H9 (cell line): Measurements from ENCODE around the gene EHD1. TPM values are rescaled to one million over a fixed set of nuclear protein-coding genes. Genes with fewer than 3 reads are reported as not detected.
A peak's percentile ranks its signal among the peaks of the same experiment; 100 is the strongest.

Experiments
- DNase-seq: peaks from one replicate; pipeline ENCODE4 v3.0.0-alpha.2; 2017
- H2AFZ ChIP-seq: one replicate; pipeline ENCODE4 v1.6.1; 2013; ENCODE audit warnings: mild to moderate bottlenecking, low read length, control low read depth, moderate library complexity
- H2AK5ac ChIP-seq: 2 replicates; pipeline ENCODE4 v1.6.1; 2013; ENCODE audit warnings: low read length, control low read depth, mixed read lengths; ENCODE audit not compliant: insufficient read length
- H2BK120ac ChIP-seq: one replicate; pipeline ENCODE4 v1.6.1; 2013; ENCODE audit warnings: low read depth, mild to moderate bottlenecking, low read length, control low read depth, inconsistent platforms; ENCODE audit not compliant: poor library complexity, severe bottlenecking
- H2BK12ac ChIP-seq: 2 replicates; pipeline ENCODE4 v1.6.1; 2013; ENCODE audit warnings: low read length, control low read depth, mixed read lengths, low read depth; ENCODE audit not compliant: insufficient read length
- H2BK15ac ChIP-seq: 2 replicates; pipeline ENCODE4 v1.6.1; 2013; ENCODE audit warnings: low read depth, low read length, control low read depth
- H2BK20ac ChIP-seq: one replicate; pipeline ENCODE4 v1.6.1; 2013; ENCODE audit warnings: low read depth, mild to moderate bottlenecking, low read length, control low read depth, inconsistent platforms; ENCODE audit not compliant: poor library complexity, severe bottlenecking
- H2BK5ac ChIP-seq: 2 replicates; pipeline ENCODE4 v1.6.1; 2013; ENCODE audit warnings: low read length, control low read depth, mixed read lengths; ENCODE audit not compliant: insufficient read length
- H3K14ac ChIP-seq: 2 replicates; pipeline ENCODE4 v1.6.1; 2013; ENCODE audit warnings: low read length, control low read depth; ENCODE audit not compliant: insufficient read depth
- H3K18ac ChIP-seq: 2 replicates; pipeline ENCODE4 v1.6.1; 2013; ENCODE audit warnings: low read depth, mild to moderate bottlenecking, mixed read lengths, low read length, control low read depth; ENCODE audit not compliant: insufficient read length
- H3K23ac ChIP-seq: 2 replicates; pipeline ENCODE4 v1.6.1; 2013; ENCODE audit warnings: low read length, control low read depth, mixed read lengths, low read depth; ENCODE audit not compliant: insufficient read length
- H3K23me2 ChIP-seq: 2 replicates; pipeline ENCODE4 v1.6.1; 2013; ENCODE audit warnings: low read depth, mild to moderate bottlenecking, mixed read lengths, low read length, control low read depth; ENCODE audit not compliant: insufficient read length, poor library complexity, severe bottlenecking
- H3K27ac ChIP-seq: 2 replicates; pipeline ENCODE4 v1.5.1; 2013; ENCODE audit warnings: low read length, control low read depth, mixed read lengths, low read depth; ENCODE audit not compliant: insufficient read length
- H3K27me3 ChIP-seq: 2 replicates; pipeline ENCODE4 v1.6.1; 2013; ENCODE audit warnings: low read length, control low read depth, inconsistent platforms; ENCODE audit not compliant: insufficient read depth
- H3K4ac ChIP-seq: 2 replicates; pipeline ENCODE4 v1.6.1; 2013; ENCODE audit warnings: low read depth, mild to moderate bottlenecking, control low read depth, inconsistent platforms, low read length, moderate library complexity
- H3K4me1 ChIP-seq: 2 replicates; pipeline ENCODE4 v1.6.1; 2013; ENCODE audit warnings: low read length, control low read depth, inconsistent platforms; ENCODE audit not compliant: insufficient read depth
- H3K4me2 ChIP-seq: 2 replicates; pipeline ENCODE4 v1.6.1; 2013; ENCODE audit warnings: low read length, control low read depth, mixed read lengths; ENCODE audit not compliant: insufficient read length, insufficient read depth
- H3K56ac ChIP-seq: 2 replicates; pipeline ENCODE4 v1.6.1; 2013; ENCODE audit warnings: low read depth, mild to moderate bottlenecking, mixed read lengths, low read length, control low read depth; ENCODE audit not compliant: insufficient read length
- H3K79me1 ChIP-seq: 2 replicates; pipeline ENCODE4 v1.6.1; 2013; ENCODE audit warnings: low read depth, mild to moderate bottlenecking, moderate library complexity, low read length, control low read depth, inconsistent platforms; ENCODE audit not compliant: insufficient read depth, poor library complexity, severe bottlenecking
- H3K79me2 ChIP-seq: 2 replicates; pipeline ENCODE4 v1.6.1; 2013; ENCODE audit warnings: low read length, control low read depth, inconsistent platforms; ENCODE audit not compliant: insufficient read depth
- H3K9ac ChIP-seq: 2 replicates; pipeline ENCODE4 v1.6.1; 2013; ENCODE audit warnings: low read length, control low read depth, mixed read lengths; ENCODE audit not compliant: insufficient read length; ENCODE audit errors: extremely low read depth
- H3K9me3 ChIP-seq: one replicate; pipeline ENCODE4 v1.6.1; 2013; ENCODE audit warnings: low read depth, low read length, inconsistent platforms; ENCODE audit not compliant: control insufficient read depth
- H3T11ph ChIP-seq: one replicate; pipeline ENCODE4 v1.6.1; 2013; ENCODE audit warnings: mild to moderate bottlenecking, low read length, control low read depth, inconsistent platforms
- H4K20me1 ChIP-seq: one replicate; pipeline ENCODE4 v1.6.1; 2013; ENCODE audit not compliant: control insufficient read depth, insufficient read length, insufficient read depth
- H4K5ac ChIP-seq: 2 replicates; pipeline ENCODE4 v1.6.1; 2013; ENCODE audit warnings: low read depth, mild to moderate bottlenecking, mixed read lengths, low read length, control low read depth; ENCODE audit not compliant: insufficient read length
- H4K8ac ChIP-seq: replicated peaks from 2 replicates; pipeline ENCODE4 v1.6.1; 2013; ENCODE audit warnings: low read length, control low read depth, mixed read lengths, low read depth; ENCODE audit not compliant: insufficient read length
- H4K91ac ChIP-seq: 2 replicates; pipeline ENCODE4 v1.6.1; 2013; ENCODE audit warnings: low read depth, mild to moderate bottlenecking, moderate library complexity, mixed read lengths, low read length, control low read depth; ENCODE audit not compliant: insufficient read length
- H3K27ac Mint-ChIP-seq, 3 experiments: 2 replicates in 2 of 3; 3 replicates in 1 of 3; pipeline ENCODE4 v1.8.0; 2020 to 2021; ENCODE audit warnings: mixed read lengths in 3 of 3, mild to moderate bottlenecking in 1 of 3, moderate library complexity in 1 of 3
- H3K27me3 Mint-ChIP-seq: 2 replicates; pipeline ENCODE4 v1.8.0; 2021; ENCODE audit warnings: low read depth, mild to moderate bottlenecking, moderate library complexity, mixed read lengths
- H3K36me3 Mint-ChIP-seq, 3 experiments: 2 replicates in 2 of 3; 3 replicates in 1 of 3; pipeline ENCODE4 v1.8.0; 2020 to 2021; ENCODE audit warnings: low read depth in 3 of 3, mixed read lengths in 3 of 3; ENCODE audit not compliant: insufficient read depth in 1 of 3
- H3K4me1 Mint-ChIP-seq, 2 experiments: 2 replicates each; pipeline ENCODE4 v1.8.0; 2020; ENCODE audit warnings: mixed read lengths in 2 of 2
- H3K4me3 Mint-ChIP-seq, 2 experiments: 2 replicates in 1 of 2; 3 replicates in 1 of 2; pipeline ENCODE4 v1.8.0; 2020 to 2021; ENCODE audit warnings: mild to moderate bottlenecking in 2 of 2, mixed read lengths in 2 of 2, moderate library complexity in 1 of 2
- H3K9me3 Mint-ChIP-seq, 2 experiments: 2 replicates in 1 of 2; 3 replicates in 1 of 2; pipeline ENCODE4 v1.8.0; 2020; ENCODE audit warnings: mild to moderate bottlenecking in 2 of 2, mixed read lengths in 2 of 2, moderate library complexity in 1 of 2
- CTCF ChIP-seq: fragments of 200-600 bp; sonication (generic); conservative IDR thresholded peaks from 3 replicates; pipeline ENCODE4 v1.8.0; 2021; ENCODE audit warnings: antibody characterized with exemption, mild to moderate bottlenecking
- WGBS: extraction: QIAGEN DNeasy Blood & Tissue Kit; methylation state at CpG from one replicate; pipeline ENCODE4 v1.1.7; 2013; ENCODE audit warnings: missing lambda C conversion rate, low lambda C conversion rate, mixed read lengths; ENCODE audit not compliant: insufficient read length; ENCODE audit errors: extremely low coverage; 5-methylcytosine and 5-hydroxymethylcytosine counted together
- total RNA-seq: library from RNA; stranded (reverse); gene quantifications from 2 replicates; pipeline ENCODE4 v1.2.1, GENCODE V29; 2021

The EHD1 gene
- total RNA-seq, 1 experiment from 2014 or later, result 31.0 TPM

GRCh38 chr11:64810891-64811272, 67.5 kb downstream of the EHD1 start:
- H3K27me3 ChIP-seq, result no peaks in the 10 kb centered on the region
- H2BK12ac ChIP-seq, result no peak overlapping the region
- peak overlapping the region; percentile 58 for H3K18ac ChIP-seq
- Mint-ChIP-seq H3K9me3 (no peaks in the 10 kb centered on the region; a peak in 1 of 5 replicates), H3K4me1 (peaks cover 6 to 7% of the 10 kb centered on the region in 2 experiments; a peak in 3 of 4 replicates), H3K27me3 (no peaks in the 10 kb centered on the region; the same call in 1 of the 2 replicates), H3K4me3 (peak overlapping the region; percentile 92 to 96), H3K27ac (peak overlapping the region; percentile 61 to 83 (median 62); a peak in 4 of 7 replicates), H3K36me3 (peaks cover 4 to 27% (median 22%) of the 10 kb centered on the region in 3 experiments; a peak in 6 of 7 replicates)
- H3K14ac ChIP-seq, result no peak overlapping the region
- H3K27ac ChIP-seq, result no peak overlapping the region
- H4K8ac ChIP-seq, result no peak overlapping the region
- H4K20me1 ChIP-seq, result no peaks in the 10 kb centered on the region
- no peaks in the 10 kb centered on the region for H3K79me1 ChIP-seq
- no peak overlapping the region for H3K23ac ChIP-seq
- peak overlapping the region; percentile 76 for H3K4me2 ChIP-seq
- H2AK5ac ChIP-seq, result no peak overlapping the region
- TF ChIP-seq CTCF, result no peak
- H3K56ac ChIP-seq, result no peak overlapping the region
- WGBS, result no CpG with 5 or more reads among the region's 17 CpGs
- no peak overlapping the region for H3K4ac ChIP-seq
- no peak overlapping the region for H2BK5ac ChIP-seq
- no peak for DNase-seq
- H2BK15ac ChIP-seq, result no peak overlapping the region
- no peaks in the 10 kb centered on the region for H3K4me1 ChIP-seq
- H3K9me3 ChIP-seq, result no peaks in the 10 kb centered on the region
- no peaks in the 10 kb centered on the region for H3K79me2 ChIP-seq
- H4K91ac ChIP-seq, result no peak overlapping the region
- H4K5ac ChIP-seq, result no peak overlapping the region
- peak overlapping the region; percentile 63 for H2AFZ ChIP-seq
- H3T11ph ChIP-seq, result no peak overlapping the region
- no peak overlapping the region for H3K9ac ChIP-seq
- peaks cover 15% of the 10 kb centered on the region for H3K23me2 ChIP-seq
- no peak overlapping the region for H2BK20ac ChIP-seq
- H2BK120ac ChIP-seq, result no peak overlapping the region
